ENCODE results near the gene FCN3. TPM values are rescaled to one million over a fixed set of nuclear protein-coding genes. Genes with fewer than 3 reads are reported as not detected.
A peak's percentile ranks its signal among the peaks of the same experiment; 100 is the strongest.

Gene FCN3
- total and polyA plus RNA-seq, 9 of the 15 experiments (the other 6 are each of a cell fraction or from before 2014, with no cell fraction given), result 0.49 TPM; not detected in 8

- TF ChIP-seq CEBPZ (IDR thresholded peaks at IDR 0.05; ENCODE audit: borderline replicate concordance, low read depth, low read length), result no peak
- no peak for TF ChIP-seq PBX2 (CRISPR knock-in tag; IDR thresholded peaks at IDR 0.05; ENCODE audit: low read depth)
- no peak for TF ChIP-seq PBX2 (tag; conservative IDR thresholded peaks at IDR 0.05; ENCODE audit: low read depth)
- no peak for TF ChIP-seq ZNF224 (CRISPR knock-in tag; IDR thresholded peaks at IDR 0.05)
- TF ChIP-seq ZFP36 (IDR thresholded peaks at IDR 0.05; ENCODE audit: low read depth, low read length, partially characterized antibody), result no peak
- TF ChIP-seq ZNF277 (CRISPR knock-in tag; IDR thresholded peaks at IDR 0.05; ENCODE audit: borderline replicate concordance), result no peak
- TF ChIP-seq ID3 (CRISPR knock-in tag; IDR thresholded peaks at IDR 0.05), result no peak
- no peak for TF ChIP-seq ID3 (tag; IDR thresholded peaks at IDR 0.05)
- TF ChIP-seq FOXP1 (CRISPR knock-in tag; IDR thresholded peaks at IDR 0.05), result peak; percentile 70; the same call in 1 of the 2 replicates
- no peak for TF ChIP-seq HCFC1 (IDR thresholded peaks at IDR 0.05; ENCODE audit: low read depth, low read length)
- TF ChIP-seq HMGN3 (IDR thresholded peaks at IDR 0.05; ENCODE audit: borderline replicate concordance, extremely low read depth, insufficient read length, low read depth, low read length), result peak; percentile 30
- TF ChIP-seq RHOXF2B (CRISPR knock-in tag; conservative IDR thresholded peaks at IDR 0.05), result no peak
- peak; percentile 19 for TF ChIP-seq PHF20 (IDR thresholded peaks at IDR 0.05; ENCODE audit: partially characterized antibody)
- TF ChIP-seq ZNF707 (CRISPR knock-in tag; conservative IDR thresholded peaks at IDR 0.05), result no peak
- no peak for TF ChIP-seq ELK1 (CRISPR knock-in tag; IDR thresholded peaks at IDR 0.05)
- TF ChIP-seq U2AF2 (optimal IDR thresholded peaks at IDR 0.05; ENCODE audit: low read depth, low read length), result no peak
- no peak for TF ChIP-seq RBM34 (IDR thresholded peaks at IDR 0.05; ENCODE audit: borderline replicate concordance, insufficient read depth, low read length)
These were observed 31.6 kb downstream of the FCN3 start (continued) for GRCh38 chr1:27342778-27343638.
